K562 (cell line): ENCODE results near the gene BAD. TPM values are rescaled to one million over a fixed set of nuclear protein-coding genes. Genes with fewer than 3 reads are reported as not detected.

Experiments used
- ARNT ChIP-seq, 2 experiments: fragments of 450-650 bp; IDR thresholded peaks; 2 replicates each; pipeline ENCODE4 v1.6.1; 2016; ENCODE audit warnings: mild to moderate bottlenecking in 1 of 2
- CTCF ChIP-seq, 3 experiments: IDR thresholded peaks in 2 of 3; conservative IDR thresholded peaks in 1 of 3; 2 replicates each; pipeline ENCODE4 v1.5.1; 2011 to 2012; ENCODE audit warnings: low read length in 3 of 3, mild to moderate bottlenecking in 3 of 3, control low read depth in 2 of 3, improper control_type of control experiment in 1 of 3, inconsistent platforms in 1 of 3, low read depth in 1 of 3, mixed read lengths in 1 of 3, moderate library complexity in 1 of 3; ENCODE audit not compliant: insufficient read depth in 2 of 3
- E2F5 ChIP-seq: sonication (generic); formaldehyde crosslinking; IDR thresholded peaks from 2 replicates; pipeline ENCODE4 v1.8.0; 2022; ENCODE audit warnings: mild to moderate bottlenecking, missing genetic modification reagents
- ELK1 ChIP-seq: sonication (generic); formaldehyde crosslinking; IDR thresholded peaks from 2 replicates; pipeline ENCODE4 v1.8.1; 2022; ENCODE audit warnings: missing genetic modification reagents
- HNRNPK ChIP-seq: fragments of 200-400 bp; formaldehyde crosslinking; IDR thresholded peaks from one replicate; pipeline ENCODE4 v1.6.1; 2018; ENCODE audit warnings: mild to moderate bottlenecking, low read depth, low read length; ENCODE audit not compliant: poor library complexity, severe bottlenecking
- IFI16 ChIP-seq: fragments of 250-450 bp; sonication (Bioruptor Pico); IDR thresholded peaks from 2 replicates; pipeline ENCODE4 v2.1.2; 2022; ENCODE audit warnings: mild to moderate bottlenecking, inconsistent platforms
- NONO ChIP-seq, 2 experiments: fragments of 200-400 bp in 1 of 2; fragments of 450-650 bp in 1 of 2; formaldehyde crosslinking in 1 of 2; IDR thresholded peaks; 2 replicates each; pipeline ENCODE4 v1.6.1; 2017; ENCODE audit warnings: low read depth in 2 of 2, mild to moderate bottlenecking in 2 of 2, moderate library complexity in 2 of 2, low read length in 1 of 2
- PRDM10 ChIP-seq: fragments of 450-650 bp; IDR thresholded peaks from 2 replicates; pipeline ENCODE4 v1.6.1; 2018; ENCODE audit not compliant: partially characterized antibody
- SRSF1 ChIP-seq: fragments of 200-400 bp; formaldehyde crosslinking; IDR thresholded peaks from 2 replicates; pipeline ENCODE4 v1.6.1; 2017; ENCODE audit warnings: mild to moderate bottlenecking, low read depth, low read length, moderate library complexity
- TAF9B ChIP-seq: fragments of 450-650 bp; IDR thresholded peaks from 2 replicates; pipeline ENCODE4 v1.6.1; 2018; ENCODE audit warnings: mild to moderate bottlenecking; ENCODE audit not compliant: partially characterized antibody
- YY1 ChIP-seq, 3 experiments: IDR thresholded peaks; 2 replicates each; pipeline ENCODE4 v1.6.1; 2011; ENCODE audit warnings: low read length in 2 of 3, mild to moderate bottlenecking in 2 of 3, moderate library complexity in 2 of 3, borderline replicate concordance in 1 of 3, control low read depth in 1 of 3, low read depth in 1 of 3; ENCODE audit not compliant: insufficient read depth in 3 of 3, insufficient replicate concordance in 2 of 3, control insufficient read depth in 1 of 3, insufficient read length in 1 of 3; ENCODE audit errors: extremely low read depth in 1 of 3
- ZC3H4 ChIP-seq: sonication (generic); formaldehyde crosslinking; IDR thresholded peaks from 2 replicates; pipeline ENCODE4 v1.9.0; 2021; ENCODE audit warnings: missing genetic modification reagents, borderline replicate concordance
- ZNF384 ChIP-seq: IDR thresholded peaks from 2 replicates; pipeline ENCODE4 v1.6.1; 2012; ENCODE audit warnings: low read depth, low read length, improper control_type of control experiment
- ZNF740 ChIP-seq, 3 experiments: fragments of 200-800 bp in 1 of 3; sonication (Bioruptor generic) in 1 of 3; sonication (generic) in 1 of 3; formaldehyde crosslinking in 1 of 3; IDR thresholded peaks; 2 replicates each; pipeline versions ENCODE4 v1.6.1 to v1.8.0; 2016 to 2022; ENCODE audit warnings: mild to moderate bottlenecking in 2 of 3, missing compliant biosample characterization in 2 of 3, missing genetic modification characterization in 2 of 3, missing genetic modification reagents in 1 of 3
- ZNF766 ChIP-seq: fragments of 200-800 bp; sonication (Bioruptor generic); conservative IDR thresholded peaks from 2 replicates; pipeline ENCODE4 v1.6.1; 2016; ENCODE audit warnings: missing genetic modification characterization, missing compliant biosample characterization
- polyA plus RNA-seq, 8 experiments: library from polyadenylated mRNA; depleted of rRNA in 4 of 8; stranded (reverse) in 5 of 8; unstranded in 3 of 8; fragments of >200 nt; fragmentation: Nextera tagmentation in 2 of 8; fragmentation: Illumina TruSeq in 1 of 8; extraction: Ambion mirVana in 2 of 8; extraction: Trizol in 1 of 8; gene quantifications; 2 replicates each; pipeline versions ENCODE4 v1.2.1 to v1.2.3, GENCODE V29; 2011 to 2014; ENCODE audit warnings: inconsistent platforms in 1 of 8, missing spikeins in 1 of 8
- total RNA-seq, 7 experiments: library from RNA; depleted of rRNA in 6 of 7; stranded (reverse); fragments of >200 nt in 6 of 7; fragmentation: Illumina TruSeq in 2 of 7; extraction: Trizol in 2 of 7; gene quantifications; 2 replicates each; pipeline versions ENCODE4 v1.2.1 to v1.2.3, GENCODE V29; 2011 to 2021; ENCODE audit warnings: low replicate concordance in 1 of 7

BAD gene
- total and polyA plus RNA-seq, 9 of the 15 experiments (the other 6 are each of a cell fraction or from before 2014, with no cell fraction given), result 0.61 to 45.6 (median 11.8) TPM

GRCh38 chr11:64234647-64235379 lies 49.7 kb downstream of the BAD start (continued):
- TF ChIP-seq NONO (IDR thresholded peaks at IDR 0.05; ENCODE audit: low read depth in 2 of 2, low read length in 1 of 2), result 0 out of 4 replicates have a peak, but pooled peaks of 1 of the 2 experiments have one; percentile 44
- no peak for TF ChIP-seq ARNT (IDR thresholded peaks at IDR 0.05)
- no peak for TF ChIP-seq ZNF740 (CRISPR knock-in tag; IDR thresholded peaks at IDR 0.05)
- TF ChIP-seq ZNF740 (tag; IDR thresholded peaks at IDR 0.05), result 0 out of 4 replicates have a peak, but pooled peaks of 1 of the 2 experiments have one; percentile 57
- TF ChIP-seq ZNF384, result no peak
- TF ChIP-seq TAF9B, result no peak
- TF ChIP-seq ZC3H4 (CRISPR knock-in tag), result peak; percentile 73; the same call in 1 of the 2 replicates
- TF ChIP-seq E2F5 (CRISPR knock-in tag), result no peak
- no peak for TF ChIP-seq ELK1 (CRISPR knock-in tag)
- TF ChIP-seq HNRNPK, result no peak
- peak in 1 of 3 experiments; percentile 58; a peak in 1 of 6 replicates for TF ChIP-seq CTCF (IDR thresholded peaks at IDR 0.05 in 2 of 3, conservative IDR thresholded peaks at IDR 0.05 in 1 of 3; ENCODE audit: insufficient read depth in 2 of 3, low read depth in 1 of 3, low read length in 3 of 3)
- no peak for TF ChIP-seq SRSF1
- no peak for TF ChIP-seq PRDM10
- no peak for TF ChIP-seq IFI16 (CRISPR knock-in tag)
- TF ChIP-seq YY1 (IDR thresholded peaks at IDR 0.05; ENCODE audit: borderline replicate concordance in 1 of 3, control insufficient read depth in 1 of 3, extremely low read depth in 1 of 3, insufficient read depth in 3 of 3, insufficient read length in 1 of 3, insufficient replicate concordance in 2 of 3, low read depth in 1 of 3, low read length in 2 of 3), result peak in 2 of 3 experiments; percentile 25 to 39
- no peak for TF ChIP-seq ZNF766 (CRISPR knock-in tag)
